ENCODE results near the gene HAUS8. TPM values are rescaled to one million over a fixed set of nuclear protein-coding genes. Genes with fewer than 3 reads are reported as not detected.
"Not testable (repeated sequence)": the region's sequence is repeated elsewhere in the genome, so short reads cannot be mapped to it uniquely, and the experiment has no call there.

Gene HAUS8
- total and polyA plus RNA-seq, 7 experiments from 2014 or later, result 9.4 to 31.5 (median 19.0) TPM

DNA sequence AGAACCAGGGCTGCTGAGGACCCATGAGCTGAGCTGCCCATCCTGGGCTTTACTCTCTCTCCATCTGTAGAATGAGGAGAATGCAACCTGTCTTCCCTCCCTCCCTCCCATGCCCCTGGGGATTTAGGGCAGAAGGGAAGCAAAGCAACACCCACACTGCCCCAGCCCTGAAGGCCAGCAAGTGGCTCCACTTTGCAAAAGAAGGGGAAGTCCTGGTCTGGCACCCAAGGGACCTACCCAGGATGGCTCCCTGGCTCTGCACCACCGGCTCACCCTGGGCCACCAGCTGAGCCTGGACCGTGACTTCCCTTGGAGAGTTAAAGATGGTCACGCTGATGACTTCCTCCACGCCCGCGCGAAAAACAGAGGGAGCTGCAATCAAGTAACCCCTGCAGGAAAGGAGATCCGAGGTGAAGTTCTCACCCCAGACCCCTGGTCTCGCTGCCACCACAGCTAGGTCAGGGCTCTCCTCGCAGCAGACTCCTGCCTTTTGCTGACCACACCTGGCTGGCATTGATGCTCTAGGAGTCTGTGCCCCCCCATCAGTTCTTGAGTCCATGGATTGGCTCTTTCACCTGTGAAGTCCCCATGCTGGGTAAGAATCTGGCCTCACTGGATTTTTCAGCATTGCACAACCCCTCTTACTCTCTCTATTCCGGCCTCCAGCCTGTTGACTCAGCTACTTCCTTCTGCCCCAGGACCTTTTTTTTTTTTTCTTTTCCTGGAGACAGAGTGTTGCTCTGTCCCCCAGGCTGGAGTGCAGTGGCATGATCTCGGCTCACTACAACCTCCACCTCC, 53.3 kb downstream of the HAUS8 start:
- Mint-ChIP-seq H3K27me3 (peaks cover 20 to 38% (median 30%) of the 10 kb centered on the region in 5 donors), H3K4me3 (no peak overlapping the region), H3K27ac (no peak overlapping the region), H3K9me3 (peaks cover 0 to 32% (median 22%) of the 10 kb centered on the region in 11 donors), H3K4me1 (peaks cover 3 to 10% (median 7%) of the 10 kb centered on the region in 7 donors), H3K36me3 (peaks cover 0 to 24% (median 20%) of the 10 kb centered on the region in 5 donors)
- H3K4me3 ChIP-seq (ENCODE audit: low read length), result no peak overlapping the region
- no peaks in the 10 kb centered on the region for H3K36me3 ChIP-seq (ENCODE audit: control insufficient read depth in 2 of 3, insufficient read depth in 3 of 3, low read length in 3 of 3)
- H3K9me3 ChIP-seq (ENCODE audit: control insufficient read depth in 2 of 3, low read length in 3 of 3), result peaks cover 0 to 24% (median 0%) of the 10 kb centered on the region in 3 experiments
- no peak overlapping the region for H3K27ac ChIP-seq (ENCODE audit: low read depth, low read length)
- peaks cover 0 to 4% of the 10 kb centered on the region in 2 donors for H3K27me3 ChIP-seq (ENCODE audit: control insufficient read depth in 2 of 2, insufficient read depth in 2 of 2, low read length in 2 of 2)
- DNase-seq, result no peak
- ChIA-PET CTCF (no interaction called here), POLR2A (no interaction called here)
- intact Hi-C loops (cut with micrococcal nuclease), result no loop called here
- H3K4me1 ChIP-seq (ENCODE audit: control insufficient read depth in 2 of 2, insufficient read depth in 2 of 2, low read length in 2 of 2), result peaks cover 0 to 7% of the 10 kb centered on the region in 2 donors
- ATAC-seq, result peak; percentile 76

DNA sequence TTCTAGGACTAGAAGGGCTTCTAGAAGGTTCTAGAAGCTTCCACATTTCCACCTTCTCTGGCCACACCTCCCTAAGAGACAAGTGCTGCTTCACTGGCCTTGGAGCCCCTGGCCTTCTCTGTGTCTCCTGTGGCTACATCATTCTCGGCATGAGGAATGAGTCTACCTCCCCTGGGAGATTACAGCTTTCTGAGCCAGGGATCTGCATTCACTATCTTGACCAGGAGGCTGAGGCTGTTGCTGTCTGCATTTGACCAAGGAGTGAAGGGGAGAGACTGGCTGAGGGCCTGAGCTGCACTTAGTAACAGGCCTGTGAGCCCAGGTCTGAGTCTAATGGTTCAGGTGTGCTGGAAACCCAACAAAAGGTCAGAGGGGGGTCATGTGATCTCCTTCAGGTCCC, 53.9 kb downstream of the HAUS8 start:
- H3K4me1 Mint-ChIP-seq, result peaks cover 3 to 10% (median 7%) of the 10 kb centered on the region in 7 donors
- peaks cover 0 to 4% of the 10 kb centered on the region in 2 donors for H3K27me3 ChIP-seq (ENCODE audit: control insufficient read depth in 2 of 2, insufficient read depth in 2 of 2, low read length in 2 of 2)
- intact Hi-C loops (cut with micrococcal nuclease), result no loop called here
- H3K36me3 ChIP-seq (ENCODE audit: control insufficient read depth in 2 of 3, insufficient read depth in 3 of 3, low read length in 3 of 3), result no peaks in the 10 kb centered on the region
- CTCF ChIA-PET, result interaction anchor here (1.6 kb wide), 1 partner anchor 16 kb away, joined by 3 read pairs; no protein-coding TSS in a partner anchor
- H3K4me1 ChIP-seq (ENCODE audit: control insufficient read depth in 2 of 2, insufficient read depth in 2 of 2, low read length in 2 of 2), result peaks cover 0 to 7% of the 10 kb centered on the region in 2 donors
- POLR2A ChIA-PET, result no interaction called here
- H3K36me3 Mint-ChIP-seq, result peaks cover 0 to 24% (median 20%) of the 10 kb centered on the region in 5 donors
- no peak overlapping the region for H3K27ac ChIP-seq (ENCODE audit: low read depth, low read length)
- H3K4me3 ChIP-seq (ENCODE audit: low read length), result no peak overlapping the region
- no peak overlapping the region for H3K4me3 Mint-ChIP-seq
- H3K27ac Mint-ChIP-seq, result no peak overlapping the region
- DNase-seq, result no peak
- peaks cover 0 to 32% (median 22%) of the 10 kb centered on the region in 11 donors for H3K9me3 Mint-ChIP-seq
- no peak for ATAC-seq
- H3K27me3 Mint-ChIP-seq, result peaks cover 20 to 38% (median 30%) of the 10 kb centered on the region in 5 donors
- peaks cover 0 to 24% (median 0%) of the 10 kb centered on the region in 3 experiments for H3K9me3 ChIP-seq (ENCODE audit: control insufficient read depth in 2 of 3, low read length in 3 of 3)

DNA sequence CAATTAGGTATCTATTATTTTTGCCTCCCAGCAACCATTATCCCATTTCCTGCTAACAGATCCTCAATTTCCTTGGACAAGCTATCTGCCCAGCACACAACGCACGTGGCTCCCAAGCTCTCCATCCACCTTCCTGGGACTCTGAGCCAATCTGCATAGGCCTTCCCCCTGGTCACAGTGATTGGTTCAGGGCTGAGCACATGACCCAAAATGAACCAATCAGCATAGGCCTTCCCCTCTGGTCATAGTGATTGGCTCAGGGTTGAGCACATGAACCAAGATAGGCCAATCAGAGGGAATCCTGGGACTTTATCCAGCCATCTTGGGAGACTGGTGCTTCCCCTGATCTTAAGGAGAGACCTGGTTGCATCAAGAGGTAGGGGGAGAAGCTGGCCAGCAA, 54.4 kb downstream of the HAUS8 start:
- peaks cover 0 to 4% of the 10 kb centered on the region in 2 donors for H3K27me3 ChIP-seq (ENCODE audit: control insufficient read depth in 2 of 2, insufficient read depth in 2 of 2, low read length in 2 of 2)
- Mint-ChIP-seq H3K27me3 (peaks cover 15 to 33% (median 26%) of the 10 kb centered on the region in 5 donors), H3K9me3 (peaks cover 0 to 29% (median 22%) of the 10 kb centered on the region in 11 donors), H3K27ac (no peak overlapping the region), H3K36me3 (peaks cover 0 to 21% (median 17%) of the 10 kb centered on the region in 5 donors), H3K4me3 (no peak overlapping the region), H3K4me1 (peaks cover 0 to 6% (median 2%) of the 10 kb centered on the region in 7 donors)
- POLR2A ChIA-PET, result no interaction called here
- H3K9me3 ChIP-seq (ENCODE audit: control insufficient read depth in 2 of 3, low read length in 3 of 3), result peaks cover 0 to 24% (median 0%) of the 10 kb centered on the region in 3 experiments
- ATAC-seq (no peak), DNase-seq (no peak)
- CTCF ChIA-PET, result interaction anchor here (1.6 kb wide), 1 partner anchor 16 kb away, joined by 3 read pairs; no protein-coding TSS in a partner anchor
- no peak overlapping the region for H3K27ac ChIP-seq (ENCODE audit: low read depth, low read length)
- no peak overlapping the region for H3K4me3 ChIP-seq (ENCODE audit: low read length)
- no peaks in the 10 kb centered on the region for H3K36me3 ChIP-seq (ENCODE audit: control insufficient read depth in 2 of 3, insufficient read depth in 3 of 3, low read length in 3 of 3)
- peaks cover 0 to 4% of the 10 kb centered on the region in 2 donors for H3K4me1 ChIP-seq (ENCODE audit: control insufficient read depth in 2 of 2, insufficient read depth in 2 of 2, low read length in 2 of 2)
- intact Hi-C loops (cut with micrococcal nuclease), result no loop called here

DNA sequence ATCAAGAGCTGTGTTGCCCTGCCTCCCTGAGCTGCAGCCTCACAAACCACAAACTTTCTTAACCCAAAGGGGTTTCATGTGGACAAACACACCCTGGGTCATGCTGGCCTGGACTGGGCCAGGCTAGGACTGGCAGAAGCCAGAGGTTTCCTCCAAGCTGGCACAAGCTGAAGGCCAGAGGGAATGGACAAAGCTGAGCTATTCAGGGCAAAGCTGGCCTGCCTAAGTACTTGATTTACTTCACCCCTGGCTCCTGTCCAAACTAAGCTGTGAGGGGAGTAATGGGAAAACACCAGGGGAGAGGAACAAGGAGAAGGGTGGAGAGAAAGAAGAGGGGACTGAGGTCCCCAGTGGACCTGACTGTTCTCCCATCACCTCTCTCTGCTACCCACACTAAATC, 54.9 kb downstream of the HAUS8 start:
- CTCF ChIA-PET, result interaction anchor here (1.6 kb wide), 1 partner anchor 17 kb away, joined by 3 read pairs; no protein-coding TSS in a partner anchor
- H3K27ac Mint-ChIP-seq, result no peak overlapping the region
- peaks cover 0 to 4% (median 0%) of the 10 kb centered on the region in 7 donors for H3K4me1 Mint-ChIP-seq
- peaks cover 0 to 24% (median 0%) of the 10 kb centered on the region in 3 experiments for H3K9me3 ChIP-seq (ENCODE audit: control insufficient read depth in 2 of 3, low read length in 3 of 3)
- H3K36me3 Mint-ChIP-seq, result peaks cover 0 to 21% (median 15%) of the 10 kb centered on the region in 5 donors
- no peak overlapping the region for H3K4me3 ChIP-seq (ENCODE audit: low read length)
- peaks cover 0 to 28% (median 22%) of the 10 kb centered on the region in 11 donors for H3K9me3 Mint-ChIP-seq
- H3K27me3 Mint-ChIP-seq, result peaks cover 13 to 28% (median 24%) of the 10 kb centered on the region in 5 donors
- peaks cover 0 to under 1% of the 10 kb centered on the region in 2 donors for H3K4me1 ChIP-seq (ENCODE audit: control insufficient read depth in 2 of 2, insufficient read depth in 2 of 2, low read length in 2 of 2)
- DNase-seq (no peak), ATAC-seq (no peak)
- H3K36me3 ChIP-seq (ENCODE audit: control insufficient read depth in 2 of 3, insufficient read depth in 3 of 3, low read length in 3 of 3), result no peaks in the 10 kb centered on the region
- H3K27ac ChIP-seq (ENCODE audit: low read depth, low read length), result no peak overlapping the region
- POLR2A ChIA-PET, result no interaction called here
- peaks cover 0 to under 1% of the 10 kb centered on the region in 2 donors for H3K27me3 ChIP-seq (ENCODE audit: control insufficient read depth in 2 of 2, insufficient read depth in 2 of 2, low read length in 2 of 2)
- intact Hi-C loops (cut with micrococcal nuclease), result no loop called here
- H3K4me3 Mint-ChIP-seq, result no peak overlapping the region

DNA sequence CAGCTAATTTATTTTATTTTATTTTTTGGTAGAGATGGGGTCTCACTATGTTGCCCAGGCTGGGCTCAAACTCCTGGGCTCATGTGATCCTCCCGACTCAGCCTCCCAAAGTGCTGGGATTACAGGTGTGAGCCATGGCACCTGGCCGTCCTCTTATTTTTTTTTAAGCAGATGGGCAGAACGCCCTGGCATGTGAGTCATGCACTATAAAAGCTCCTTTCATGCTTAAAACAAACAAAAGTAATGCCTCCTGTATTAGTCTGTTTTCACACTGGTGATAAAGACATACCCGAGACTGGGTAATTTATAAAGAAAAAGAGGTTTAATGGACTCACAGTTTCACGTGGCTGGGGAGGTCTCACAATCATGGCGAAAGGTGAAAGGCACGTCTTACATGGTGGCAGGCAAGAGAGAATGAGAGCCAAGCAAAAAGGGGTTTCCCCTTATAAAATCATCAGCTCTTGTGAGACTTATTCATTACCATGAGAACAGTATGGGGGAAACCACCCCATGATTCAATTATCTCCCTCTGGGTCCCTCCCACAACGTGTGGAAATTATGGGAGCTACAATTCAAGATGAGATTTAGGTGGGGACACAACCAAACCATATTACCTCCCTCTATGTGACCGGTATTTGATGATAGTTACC, 60.9 kb downstream of the HAUS8 start:
- H3K9me3 ChIP-seq (ENCODE audit: control insufficient read depth in 2 of 3, low read length in 3 of 3); DNase-seq; H3K4me3 Mint-ChIP-seq; H3K4me1 Mint-ChIP-seq; H3K27me3 Mint-ChIP-seq; H3K4me3 ChIP-seq (ENCODE audit: low read length); H3K27ac Mint-ChIP-seq; H3K27me3 ChIP-seq (ENCODE audit: control insufficient read depth in 2 of 2, insufficient read depth in 2 of 2, low read length in 2 of 2); ATAC-seq; intact Hi-C loops (cut with micrococcal nuclease); H3K9me3 Mint-ChIP-seq; H3K4me1 ChIP-seq (ENCODE audit: control insufficient read depth in 2 of 2, insufficient read depth in 2 of 2, low read length in 2 of 2); H3K36me3 ChIP-seq (ENCODE audit: control insufficient read depth in 2 of 3, insufficient read depth in 3 of 3, low read length in 3 of 3); H3K27ac ChIP-seq (ENCODE audit: low read depth, low read length); H3K36me3 Mint-ChIP-seq: not testable (repeated sequence)
- POLR2A ChIA-PET, result interaction anchor here (0.7 kb wide), 1 partner anchor 939 kb away, joined by 5 read pairs; no protein-coding TSS in a partner anchor
- CTCF ChIA-PET, result interaction anchor here (0.6 kb wide), 1 partner anchor 12 kb away, joined by 3 read pairs; the partner anchor contains the start of gene CPAMD8

DNA sequence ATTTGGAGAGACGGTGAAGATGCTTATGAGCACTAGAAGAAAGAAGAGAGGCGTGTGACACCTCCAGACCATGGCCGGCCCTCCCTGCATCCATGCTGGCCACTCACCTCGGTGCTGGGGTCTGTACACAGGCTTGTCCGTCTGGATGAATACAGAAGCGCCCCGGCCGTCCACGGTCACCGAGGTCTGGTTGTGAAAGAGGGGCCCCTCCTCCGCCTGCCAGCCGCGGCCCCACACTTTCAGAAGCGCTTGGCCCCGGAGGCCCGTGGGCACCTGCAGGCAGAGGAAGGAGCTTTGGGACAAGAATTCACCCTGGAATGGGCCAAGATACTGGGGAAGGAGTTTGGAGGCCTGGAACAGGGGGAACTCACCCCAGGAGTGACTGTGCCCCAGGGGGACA, 63.8 kb downstream of the HAUS8 start:
- Mint-ChIP-seq H3K4me3 (no peak overlapping the region), H3K27me3 (peaks cover 0 to 8% (median 3%) of the 10 kb centered on the region in 5 donors), H3K36me3 (no peaks in the 10 kb centered on the region), H3K9me3 (no peaks in the 10 kb centered on the region), H3K27ac (no peak overlapping the region), H3K4me1 (peaks cover 0 to 4% (median 0%) of the 10 kb centered on the region in 7 donors)
- intact Hi-C loops (cut with micrococcal nuclease), result no loop called here
- Histone ChIP-seq H3K27me3 (ENCODE audit: control insufficient read depth in 2 of 2, insufficient read depth in 2 of 2, low read length in 2 of 2) (no peaks in the 10 kb centered on the region), H3K36me3 (ENCODE audit: control insufficient read depth in 2 of 3, insufficient read depth in 3 of 3, low read length in 3 of 3) (no peaks in the 10 kb centered on the region), H3K27ac (ENCODE audit: low read depth, low read length) (no peak overlapping the region), H3K4me3 (ENCODE audit: low read length) (no peak overlapping the region), H3K9me3 (ENCODE audit: control insufficient read depth in 2 of 3, low read length in 3 of 3) (no peaks in the 10 kb centered on the region), H3K4me1 (ENCODE audit: control insufficient read depth in 2 of 2, insufficient read depth in 2 of 2, low read length in 2 of 2) (no peaks in the 10 kb centered on the region)
- DNase-seq (no peak), ATAC-seq (no peak)
- ChIA-PET CTCF (no interaction called here), POLR2A (no interaction called here)
